DND-41 (cell line): ENCODE measurements around the gene RGS12.

ENCODE experiments used
- CTCF ChIP-seq: IDR thresholded peaks from 2 replicates; pipeline ENCODE4 v1.5.1; 2012; ENCODE audit warnings: borderline replicate concordance, low read length, moderate library complexity, mild to moderate bottlenecking; ENCODE audit not compliant: poor library complexity, severe bottlenecking; ENCODE audit errors: extremely low read depth
- EZH2 ChIP-seq: IDR thresholded peaks from 3 replicates; pipeline ENCODE4 v1.6.1; 2012; ENCODE audit warnings: borderline replicate concordance, low read depth, mild to moderate bottlenecking, moderate library complexity, low read length, inconsistent platforms; ENCODE audit not compliant: severe bottlenecking

- no peak for TF ChIP-seq CTCF
- TF ChIP-seq EZH2 = no peak
These were observed 19.5 kb downstream of the RGS12 start for GRCh38 chr4:3312362-3312761.
